A673 (cell line): Measurements from ENCODE around the gene ANKRD10. TPM values are rescaled to one million over a fixed set of nuclear protein-coding genes. Genes with fewer than 3 reads are reported as not detected.

Experiments used
- BruUV-seq: library from RNA; stranded (reverse); fragments of 400-500 nt; replicated peaks from 2 replicates; lab custom pipeline; 2021; lab: Mats Ljungman, UMichigan
- CTCF ChIA-PET: fragments of 300-600 bp; sonication (Branson Sonifier 250); formaldehyde crosslinking; loops from one replicate; lab custom pipeline; 2022; ENCODE audit warnings: antibody characterized with exemption; lab: Charles Lee
- POLR2A ChIA-PET: fragments of 300-600 bp; sonication (Branson Sonifier 250); formaldehyde crosslinking; loops from one replicate; lab custom pipeline; 2022; ENCODE audit warnings: antibody characterized with exemption; ENCODE audit not compliant: low non-redundant PET; lab: Charles Lee
- DNase-seq: peaks from one replicate; pipeline ENCODE4 v3.0.0-alpha.2; 2015; ENCODE audit warnings: low spot score
- H3K27ac ChIP-seq: fragments of 200-600 bp; sonication (generic); 2 replicates; pipeline ENCODE4 v1.5.1; 2016; ENCODE audit warnings: mixed run types, low read depth, mild to moderate bottlenecking, mixed read lengths, antibody characterized with exemption, low read length; ENCODE audit not compliant: poor library complexity, severe bottlenecking
- H3K27me3 ChIP-seq: fragments of 200-600 bp; sonication (generic); replicated peaks from 2 replicates; pipeline ENCODE4 v1.6.1; 2017; ENCODE audit warnings: mixed run types, low read depth, mild to moderate bottlenecking, mixed read lengths, antibody characterized with exemption, low read length; ENCODE audit not compliant: insufficient read depth, poor library complexity
- H3K36me3 ChIP-seq: fragments of 200-600 bp; sonication (generic); 2 replicates; pipeline ENCODE4 v1.6.1; 2016; ENCODE audit warnings: mixed run types, mild to moderate bottlenecking, mixed read lengths, antibody characterized with exemption, low read length; ENCODE audit not compliant: insufficient read depth, poor library complexity, severe bottlenecking
- H3K4me1 ChIP-seq: fragments of 200-600 bp; sonication (generic); 2 replicates; pipeline ENCODE4 v1.6.1; 2017; ENCODE audit warnings: mixed run types, mild to moderate bottlenecking, mixed read lengths, antibody characterized with exemption, low read length; ENCODE audit not compliant: insufficient read depth, poor library complexity, severe bottlenecking
- H3K4me3 ChIP-seq: fragments of 200-600 bp; sonication (generic); 2 replicates; pipeline ENCODE4 v1.5.1; 2016; ENCODE audit warnings: low read depth, mixed run types, mild to moderate bottlenecking, mixed read lengths, low read length; ENCODE audit not compliant: poor library complexity, severe bottlenecking
- H3K9me3 ChIP-seq: fragments of 200-600 bp; sonication (generic); 2 replicates; pipeline ENCODE4 v1.6.1; 2016; ENCODE audit warnings: mixed run types, low read depth, mild to moderate bottlenecking, mixed read lengths, antibody characterized with exemption, low read length; ENCODE audit not compliant: poor library complexity, severe bottlenecking
- CTCF ChIP-seq: fragments of 300-800, 200-600 bp; sonication (generic); conservative IDR thresholded peaks from 2 replicates; pipeline ENCODE4 v1.5.1; 2017; ENCODE audit warnings: low read depth, mild to moderate bottlenecking, antibody characterized with exemption, low read length, moderate library complexity, mixed read lengths
- EZH2 ChIP-seq: fragments of 200-600 bp; sonication (generic); IDR thresholded peaks from 2 replicates; pipeline ENCODE4 v1.6.1; 2017; ENCODE audit warnings: borderline replicate concordance, low read depth, mild to moderate bottlenecking, mixed read lengths, antibody characterized with exemption, low read length; ENCODE audit not compliant: poor library complexity, severe bottlenecking
- intact Hi-C: fragments of 100-400 bp; cut with micrococcal nuclease; formaldehyde crosslinking; loops from one replicate; pipeline ENCODE4 v1.10.0; 2022; ENCODE audit not compliant: unreplicated experiment
- total RNA-seq: library from RNA; stranded (reverse); gene quantifications from 2 replicates; pipeline ENCODE4 v1.2.3, GENCODE V29; 2021

Gene ANKRD10
- total RNA-seq, 1 experiment from 2014 or later = 96.2 TPM

GRCh38 chr13:110873639-110874507, 41.0 kb downstream of the ANKRD10 start:
- Histone ChIP-seq H3K4me1 (no peaks in the 10 kb centered on the region), H3K4me3 (peak overlapping the region; percentile 43), H3K36me3 (no peaks in the 10 kb centered on the region), H3K27ac (no peak overlapping the region), H3K27me3 (no peaks in the 10 kb centered on the region), H3K9me3 (no peaks in the 10 kb centered on the region)
- no TSS peak for BruUV-seq
- ChIA-PET CTCF (no interaction called here), POLR2A (no interaction called here)
- intact Hi-C loops = no loop called here
- TF ChIP-seq EZH2 = no peak
- TF ChIP-seq CTCF = no peak
- no peak for DNase-seq

GRCh38 chr13:110872768-110873638, 41.9 kb downstream of the ANKRD10 start:
- POLR2A ChIA-PET = no interaction called here
- BruUV-seq = no TSS peak
- Histone ChIP-seq H3K27me3 (no peaks in the 10 kb centered on the region), H3K4me3 (no peak overlapping the region), H3K9me3 (no peaks in the 10 kb centered on the region), H3K27ac (no peak overlapping the region), H3K4me1 (no peaks in the 10 kb centered on the region), H3K36me3 (no peaks in the 10 kb centered on the region)
- no peak for DNase-seq
- CTCF ChIA-PET = no interaction called here
- no peak for TF ChIP-seq CTCF
- no peak for TF ChIP-seq EZH2
- intact Hi-C loops = no loop called here

GRCh38 chr13:110872034-110872767, 42.7 kb downstream of the ANKRD10 start:
- ChIA-PET POLR2A (no interaction called here), CTCF (no interaction called here)
- Histone ChIP-seq H3K4me1 (no peaks in the 10 kb centered on the region), H3K36me3 (no peaks in the 10 kb centered on the region), H3K27me3 (no peaks in the 10 kb centered on the region), H3K9me3 (no peaks in the 10 kb centered on the region), H3K4me3 (no peak overlapping the region), H3K27ac (no peak overlapping the region)
- no TSS peak for BruUV-seq
- TF ChIP-seq EZH2 (no peak), CTCF (no peak)
- DNase-seq = no peak
- intact Hi-C loops = no loop called here
